ENCODE data around the gene MAP4K3. TPM values are rescaled to one million over a fixed set of nuclear protein-coding genes. Genes with fewer than 3 reads are reported as not detected.

Gene MAP4K3
- 20.4 and 40.7 TPM in 2 replicates for total RNA-seq

- DNase-seq (ENCODE audit: extremely low read depth, low read depth, low spot score) = no peak
Measured at GRCh38 chr2:39436592-39437521, at the start of gene MAP4K3. Gene MAP4K3 (minus strand): TSS chr2:39437285. CDS start chr2:39436987, 298 bp downstream.

GRCh38 chr2:39486071-39486470, 49.0 kb upstream of the MAP4K3 start:
- no peak for DNase-seq (ENCODE audit: extremely low read depth, low read depth, low spot score)

- no peak for DNase-seq (ENCODE audit: extremely low read depth, low read depth, low spot score)
Measured at GRCh38 chr2:39484620-39485495, 47.8 kb upstream of the MAP4K3 start.

GRCh38 chr2:39484206-39484605, 47.1 kb upstream of the MAP4K3 start:
- no peak for DNase-seq (ENCODE audit: extremely low read depth, low read depth, low spot score)

GRCh38 chr2:39483534-39483933, 46.4 kb upstream of the MAP4K3 start:
- no peak for DNase-seq (ENCODE audit: extremely low read depth, low read depth, low spot score)

GRCh38 chr2:39481611-39482010, 44.5 kb upstream of the MAP4K3 start:
- no peak for DNase-seq (ENCODE audit: extremely low read depth, low read depth, low spot score)

- DNase-seq (ENCODE audit: extremely low read depth, low read depth, low spot score) = no peak
Measured at GRCh38 chr2:39479696-39480095, 42.6 kb upstream of the MAP4K3 start.

- DNase-seq (ENCODE audit: extremely low read depth, low read depth, low spot score) = no peak
Measured at GRCh38 chr2:39479053-39479670, 42.1 kb upstream of the MAP4K3 start.

GRCh38 chr2:39476524-39476923, 39.4 kb upstream of the MAP4K3 start:
- DNase-seq (ENCODE audit: extremely low read depth, low read depth, low spot score) = no peak

- no peak for DNase-seq (ENCODE audit: extremely low read depth, low read depth, low spot score)
Measured at GRCh38 chr2:39475006-39475405, 37.9 kb upstream of the MAP4K3 start.

- DNase-seq (ENCODE audit: extremely low read depth, low read depth, low spot score) = no peak
Measured at GRCh38 chr2:39470580-39470979, 33.5 kb upstream of the MAP4K3 start.

- no peak for DNase-seq (ENCODE audit: extremely low read depth, low read depth, low spot score)
Measured at GRCh38 chr2:39469807-39470206, 32.7 kb upstream of the MAP4K3 start.

- no peak for DNase-seq (ENCODE audit: extremely low read depth, low read depth, low spot score)
Measured at GRCh38 chr2:39468579-39469451, 31.7 kb upstream of the MAP4K3 start.

- no peak for DNase-seq (ENCODE audit: extremely low read depth, low read depth, low spot score)
Measured at GRCh38 chr2:39466311-39466710, 29.2 kb upstream of the MAP4K3 start.

- DNase-seq (ENCODE audit: extremely low read depth, low read depth, low spot score) = no peak
Measured at GRCh38 chr2:39464864-39465263, 27.8 kb upstream of the MAP4K3 start.

- no peak for DNase-seq (ENCODE audit: extremely low read depth, low read depth, low spot score)
Measured at GRCh38 chr2:39455826-39456225, 18.7 kb upstream of the MAP4K3 start.

GRCh38 chr2:39452396-39452795, 15.3 kb upstream of the MAP4K3 start:
- DNase-seq (ENCODE audit: extremely low read depth, low read depth, low spot score) = no peak

- no peak for DNase-seq (ENCODE audit: extremely low read depth, low read depth, low spot score)
Measured at GRCh38 chr2:39451954-39452353, 14.9 kb upstream of the MAP4K3 start.

- no peak for DNase-seq (ENCODE audit: extremely low read depth, low read depth, low spot score)
Measured at GRCh38 chr2:39448169-39448502, 11.1 kb upstream of the MAP4K3 start.

All from glomerular endothelial cell (primary cell).